DOHH2 (cell line): ENCODE results near the gene IL13RA1.
"Not testable (repeated sequence)": the region's sequence is repeated elsewhere in the genome, so short reads cannot be mapped to it uniquely, and the experiment has no call there.

Experiments
- H3F3A ChIP-seq: fragments of 200-600 bp; sonication (generic), shearing (Covaris generic); 2 replicates; pipeline ENCODE4 v1.6.0; 2016; ENCODE audit warnings: antibody characterized with exemption, mild to moderate bottlenecking; ENCODE audit not compliant: control insufficient read depth, insufficient read depth
- H3K27ac ChIP-seq: fragments of 200-600 bp; sonication (generic); 2 replicates; pipeline ENCODE4 v1.5.1; 2014; ENCODE audit warnings: low read depth, mild to moderate bottlenecking, low read length, moderate library complexity
- H3K27me3 ChIP-seq: fragments of 200-600 bp; sonication (generic); 2 replicates; pipeline ENCODE4 v1.6.1; 2014; ENCODE audit warnings: mild to moderate bottlenecking, low read length, mixed read lengths; ENCODE audit not compliant: control insufficient read depth
- H3K36me3 ChIP-seq: fragments of 200-600 bp; sonication (generic); 2 replicates; pipeline ENCODE4 v1.6.1; 2014; ENCODE audit warnings: mild to moderate bottlenecking, low read length, moderate library complexity, mixed read lengths; ENCODE audit not compliant: control insufficient read depth
- H3K4me1 ChIP-seq: fragments of 200-600 bp; sonication (generic); 2 replicates; pipeline ENCODE4 v1.6.1; 2014; ENCODE audit warnings: mild to moderate bottlenecking, low read length, mixed read lengths; ENCODE audit not compliant: control insufficient read depth
- H3K4me2 ChIP-seq: fragments of 200-600 bp; sonication (generic); 2 replicates; pipeline ENCODE4 v1.6.0; 2014; ENCODE audit warnings: mild to moderate bottlenecking, low read length, moderate library complexity
- H3K4me3 ChIP-seq: fragments of 200-600 bp; sonication (generic); 2 replicates; pipeline ENCODE4 v1.5.1; 2014; ENCODE audit warnings: mild to moderate bottlenecking, low read length, mixed read lengths
- H3K79me2 ChIP-seq: fragments of 200-600 bp; sonication (generic); 2 replicates; pipeline ENCODE4 v1.6.1; 2014; ENCODE audit warnings: mild to moderate bottlenecking, low read length, mixed read lengths; ENCODE audit not compliant: control insufficient read depth
- H3K9me2 ChIP-seq: fragments of 200-600 bp; sonication (generic); replicated peaks from 2 replicates; pipeline ENCODE4 v1.6.1; 2014; ENCODE audit warnings: mild to moderate bottlenecking, low read length, mixed read lengths; ENCODE audit not compliant: control insufficient read depth
- H3K9me3 ChIP-seq: fragments of 200-600 bp; sonication (generic); 2 replicates; pipeline ENCODE4 v1.6.1; 2014; ENCODE audit warnings: antibody characterized with exemption, low read length, mixed read lengths; ENCODE audit not compliant: control insufficient read depth, insufficient read depth
- H4K20me1 ChIP-seq: fragments of 200-600 bp; sonication (generic); 2 replicates; pipeline ENCODE4 v1.6.0; 2014; ENCODE audit warnings: low read depth, mild to moderate bottlenecking, antibody characterized with exemption, low read length, moderate library complexity; ENCODE audit not compliant: control insufficient read depth, insufficient read depth
- CTCF ChIP-seq: fragments of 200-600 bp; sonication (generic); IDR thresholded peaks from one replicate; pipeline ENCODE4 v1.5.1; 2014; ENCODE audit warnings: antibody characterized with exemption, mild to moderate bottlenecking, low read depth, low read length; ENCODE audit not compliant: poor library complexity, severe bottlenecking
- EZH2phosphoT487 ChIP-seq: fragments of 200-600 bp; sonication (generic); IDR thresholded peaks from 2 replicates; pipeline ENCODE4 v1.6.1; 2017; ENCODE audit warnings: borderline replicate concordance, mild to moderate bottlenecking, antibody characterized with exemption, low read length, moderate library complexity, mixed read lengths

Gene IL13RA1

GRCh38 chrX:118807151-118808017, 80.0 kb downstream of the IL13RA1 start:
- Histone ChIP-seq H3K4me2 (no peak overlapping the region), H3K9me2 (no peaks in the 10 kb centered on the region), H3K36me3 (no peaks in the 10 kb centered on the region), H3F3A (no peaks in the 10 kb centered on the region), H3K27ac (no peak overlapping the region), H3K27me3 (no peaks in the 10 kb centered on the region), H3K9me3 (no peaks in the 10 kb centered on the region), H3K79me2 (no peaks in the 10 kb centered on the region), H3K4me1 (no peaks in the 10 kb centered on the region), H4K20me1 (no peaks in the 10 kb centered on the region), H3K4me3 (no peak overlapping the region)
- TF ChIP-seq CTCF: peak; percentile 51
- TF ChIP-seq EZH2phosphoT487: no peak

GRCh38 chrX:118817257-118817656, 89.9 kb downstream of the IL13RA1 start:
- not testable (repeated sequence) for H3K79me2 ChIP-seq, H3K27me3 ChIP-seq, H3K4me3 ChIP-seq, H3K9me3 ChIP-seq, H3K27ac ChIP-seq, H4K20me1 ChIP-seq, H3K36me3 ChIP-seq, H3K9me2 ChIP-seq, H3F3A ChIP-seq, H3K4me1 ChIP-seq, H3K4me2 ChIP-seq

- TF ChIP-seq EZH2phosphoT487 (no peak), CTCF (no peak)
- no peaks in the 10 kb centered on the region for H3K36me3 ChIP-seq
- no peak within 1 kb of the TSS for H3K4me2 ChIP-seq
- H3K9me2 ChIP-seq: no peaks in the 10 kb centered on the region
- H3K79me2 ChIP-seq: no peaks in the 10 kb centered on the region
- no peaks in the 10 kb centered on the region for H3K9me3 ChIP-seq
- H3K4me1 ChIP-seq: no peaks in the 10 kb centered on the region
- no peaks in the 10 kb centered on the region for H3F3A ChIP-seq
- H3K27me3 ChIP-seq: peaks cover 10% of the 10 kb centered on the region
- H4K20me1 ChIP-seq: no peaks in the 10 kb centered on the region
- no peak within 1 kb of the TSS for H3K4me3 ChIP-seq
- no peak within 1 kb of the TSS for H3K27ac ChIP-seq
These were observed 96.1 kb downstream of the IL13RA1 start, which contains the start of gene ZCCHC12 for GRCh38 chrX:118823263-118824172. Gene ZCCHC12, plus strand, starts transcription at chrX:118823824. Its CDS starts 1,421 bp downstream, at chrX:118825245.
